Subcutaneous adipose tissue (tissue), 4 donors: ENCODE data around the gene TTC28. TPM values are rescaled to one million over a fixed set of nuclear protein-coding genes. Genes with fewer than 3 reads are reported as not detected.

Experiments
- CTCF ChIP-seq: fragments of 450-650 bp; IDR thresholded peaks from one replicate; pipeline ENCODE4 v1.5.1; 2016; ENCODE audit warnings: low read depth, mild to moderate bottlenecking, control low read depth, antibody characterized with exemption, moderate library complexity
- total RNA-seq, 4 donors: library from RNA; depleted of rRNA; stranded (reverse); fragments of >200 nt; gene quantifications; one replicate each; pipeline ENCODE4 v1.1.0, GENCODE V29; 2016

TTC28 gene
- total RNA-seq, 4 donors from 2014 or later = 42.6 to 71.6 (median 43.4) TPM

- no peak for TF ChIP-seq CTCF
These were observed 5.5 kb downstream of the TTC28 start for GRCh38 chr22:28674121-28674563.

GRCh38 chr22:28670756-28671155, 8.9 kb downstream of the TTC28 start:
- TF ChIP-seq CTCF = no peak

GRCh38 chr22:28670161-28670560, 9.5 kb downstream of the TTC28 start:
- no peak for TF ChIP-seq CTCF

GRCh38 chr22:28669387-28669786, 10.3 kb downstream of the TTC28 start:
- no peak for TF ChIP-seq CTCF

GRCh38 chr22:28658448-28658847, 21.2 kb downstream of the TTC28 start:
- no peak for TF ChIP-seq CTCF

- TF ChIP-seq CTCF = no peak
These were observed 23.5 kb downstream of the TTC28 start for GRCh38 chr22:28656181-28656580.

- TF ChIP-seq CTCF = no peak
These were observed 29.2 kb downstream of the TTC28 start for GRCh38 chr22:28650463-28650862.
